Right ventricle myocardium inferior (tissue), 1 donor: ENCODE measurements around the gene HIPK2. TPM values are rescaled to one million over a fixed set of nuclear protein-coding genes. Genes with fewer than 3 reads are reported as not detected.

Source experiments
- ATAC-seq: fragments of 200-7000 bp; cut with Tn5 transposase; one replicate; pipeline ENCODE4 v1.9.1; 2020; ENCODE audit warnings: mild to moderate bottlenecking, moderate library complexity
- DNase-seq: peaks from one replicate; pipeline ENCODE4 v3.0.0; 2021; ENCODE audit errors: missing footprints
- intact Hi-C: fragments of 100-400 bp; cut with DNase I; formaldehyde crosslinking; loops from one replicate; pipeline ENCODE4 v1.11.0; 2022
- total RNA-seq: library from RNA; stranded (reverse); fragmentation: NEBNext Ultra II Directional; extraction: Animal tissue kit (Norgen Biotek cat#: 25700); gene quantifications from one replicate; pipeline ENCODE4 v1.2.1, GENCODE V29; 2021
- donor health status: DM: no; HTN: yes; CAD: no; lungs with severe emphysema.

HIPK2 gene
- total RNA-seq, 1 donor from 2014 or later, result 97.8 TPM

DNA sequence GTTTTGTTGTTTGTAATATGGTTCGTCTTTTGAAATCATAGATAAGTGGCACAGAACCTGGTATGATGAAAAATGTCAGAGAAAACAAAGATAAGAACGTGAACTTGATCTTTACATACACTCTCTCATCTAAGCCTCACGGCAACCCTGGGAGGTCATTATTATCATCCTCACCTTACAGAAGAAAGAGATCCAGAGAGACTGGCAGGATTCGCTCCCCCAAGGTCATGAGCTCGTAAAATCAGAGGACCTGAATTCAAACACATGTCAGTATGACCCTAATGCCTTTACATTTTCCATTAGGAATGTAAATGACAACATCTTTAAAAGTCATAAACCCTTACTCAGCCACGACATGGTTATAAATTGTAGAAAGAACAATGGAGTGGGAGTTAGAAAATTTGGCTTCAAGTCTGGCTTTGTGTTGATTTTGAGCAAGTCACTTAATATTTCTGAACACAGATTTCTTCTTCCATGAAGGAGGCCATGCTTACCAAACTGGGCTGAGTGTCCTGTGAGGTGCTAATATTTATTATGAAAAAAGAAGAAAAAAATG, 35.9 kb downstream of the HIPK2 start:
- intact Hi-C loops, result no loop called here
- no peak for ATAC-seq
- DNase-seq, result no peak

DNA sequence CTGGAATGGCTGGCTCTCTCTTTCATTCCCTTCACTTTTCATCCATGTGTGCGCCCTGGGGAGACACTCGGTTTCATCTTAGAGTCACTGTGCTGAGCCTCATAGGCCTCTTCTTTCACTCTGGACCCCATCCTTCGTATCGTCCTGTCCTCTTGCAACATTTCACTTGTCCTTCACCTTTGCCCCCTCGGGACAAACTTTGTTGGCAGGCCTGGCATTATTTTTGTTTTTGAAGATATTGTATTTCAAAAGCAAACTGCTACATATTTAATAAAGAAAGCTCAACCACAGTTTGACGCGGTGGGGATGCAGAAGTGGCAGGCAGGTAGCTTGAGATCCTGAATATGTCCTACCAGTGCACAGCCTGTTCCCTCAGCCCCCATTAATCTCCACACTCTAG, 36.6 kb downstream of the HIPK2 start:
- intact Hi-C loops, result no loop called here
- no peak for DNase-seq
- no peak for ATAC-seq

DNA sequence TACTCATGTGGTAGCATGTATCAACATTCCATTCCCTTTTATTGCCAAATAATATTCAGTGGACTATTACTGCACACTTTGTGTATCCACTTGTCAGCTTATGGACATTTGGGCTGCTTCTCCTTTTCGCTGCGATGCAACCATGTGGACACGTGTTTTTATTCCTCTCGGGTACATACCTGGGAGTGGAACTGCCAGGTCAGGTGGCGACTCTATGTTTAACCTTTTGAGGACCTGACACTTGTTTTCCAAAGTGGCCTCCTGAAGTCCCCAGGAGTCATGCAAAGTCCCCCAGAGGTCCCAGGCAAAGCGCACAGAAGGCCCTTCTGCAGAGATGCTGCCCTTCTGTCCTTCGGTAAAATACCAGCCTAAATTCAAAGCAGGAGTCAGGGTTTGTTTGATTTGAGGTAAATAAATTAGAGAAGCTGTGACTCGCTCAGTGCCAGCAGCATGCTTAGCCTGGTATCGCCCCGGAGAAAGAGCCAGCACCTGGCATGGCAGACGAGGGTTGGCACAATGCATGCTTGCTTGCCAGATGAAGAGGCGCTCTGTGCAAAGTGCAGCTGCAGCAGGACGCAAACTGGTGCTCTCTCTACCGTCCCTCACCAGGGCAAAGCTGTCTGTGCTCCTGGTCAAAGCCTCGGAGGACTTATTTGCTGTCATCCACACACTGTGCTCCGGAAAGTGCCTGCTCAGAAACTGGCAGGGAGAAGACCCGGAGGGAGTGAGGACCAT, 37.8 kb downstream of the HIPK2 start:
- intact Hi-C loops, result no loop called here
- ATAC-seq, result peak; percentile 53
- peak; percentile 73 for DNase-seq

DNA sequence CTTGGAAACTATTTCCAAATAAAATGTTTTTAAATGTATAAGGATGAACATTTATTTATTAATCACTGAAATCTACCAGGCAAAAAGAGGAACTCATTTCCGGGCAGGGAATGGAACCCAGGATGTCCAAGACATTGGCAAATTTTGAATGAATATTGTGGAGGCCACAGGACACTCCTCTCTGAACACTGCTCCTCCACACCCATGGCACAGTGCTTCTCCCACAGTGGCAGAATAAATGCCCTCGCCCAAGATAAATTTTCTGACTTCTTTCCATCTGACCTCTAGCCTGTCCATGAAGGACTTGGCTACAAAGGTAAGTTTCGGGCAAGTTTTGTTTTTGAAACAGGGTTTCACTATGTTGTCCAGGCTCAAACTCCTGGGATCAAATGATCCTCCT, 39.0 kb downstream of the HIPK2 start:
- no peak for ATAC-seq
- intact Hi-C loops, result no loop called here
- DNase-seq, result no peak

DNA sequence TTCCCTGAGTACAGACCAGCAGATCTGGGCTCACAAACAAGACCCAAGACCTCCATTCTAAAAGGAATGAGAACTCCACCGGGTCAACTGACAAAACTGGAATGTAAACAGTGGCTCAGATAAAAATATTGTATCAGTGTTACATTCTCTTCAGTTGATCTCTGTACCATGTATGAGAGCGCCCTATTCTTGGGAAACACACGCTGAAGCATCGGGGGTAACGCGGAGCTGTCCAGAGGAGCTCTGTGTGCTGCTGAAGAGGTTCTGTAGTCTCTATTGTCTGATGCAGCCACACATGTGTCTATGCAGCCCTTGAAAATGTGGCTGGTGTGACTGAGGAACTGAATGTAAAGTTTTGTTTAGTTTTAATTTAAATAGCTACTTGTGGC, 39.7 kb downstream of the HIPK2 start:
- DNase-seq (no peak), ATAC-seq (peak; percentile 32)
- intact Hi-C loops, result no loop called here

DNA sequence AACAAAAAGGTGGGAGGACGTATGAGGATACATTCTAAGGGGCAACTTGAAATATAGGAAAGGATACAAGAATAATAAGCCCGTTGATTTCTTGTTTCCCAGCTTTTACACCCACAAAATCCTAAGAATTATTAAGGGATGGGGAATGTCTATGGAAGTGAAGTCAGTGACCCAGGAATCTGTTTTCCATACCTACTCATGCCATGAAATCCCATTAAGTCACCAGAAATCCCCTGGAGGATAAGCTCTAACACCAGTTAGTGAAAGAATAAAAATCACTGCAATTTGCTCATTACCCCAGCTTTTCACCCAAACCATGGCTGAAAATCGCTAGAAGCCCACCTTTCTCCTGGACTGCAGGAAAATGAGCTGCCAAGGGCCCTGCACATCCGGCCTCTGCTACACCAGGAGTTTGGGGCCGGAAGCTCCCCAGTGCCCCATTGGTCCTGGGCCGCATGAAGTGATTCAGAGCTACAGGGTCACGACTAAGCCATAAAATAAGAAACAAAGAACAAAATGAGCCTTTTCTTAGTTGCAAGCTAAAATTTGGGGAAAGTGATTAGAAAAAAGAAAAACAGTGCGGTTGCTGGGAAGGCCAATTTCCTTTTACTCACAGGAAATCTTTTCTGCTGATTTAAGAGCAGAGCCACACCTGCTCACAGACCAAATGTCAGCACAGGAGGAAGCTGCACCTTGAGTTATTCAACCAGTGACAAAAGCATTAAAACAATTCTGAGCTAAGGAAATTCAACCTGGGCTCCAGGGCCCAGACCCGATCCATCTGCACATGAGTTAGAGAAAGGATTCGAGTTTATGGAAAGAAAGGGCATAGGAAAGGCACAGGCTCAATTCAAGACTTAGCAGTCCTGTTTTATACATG, 40.3 kb downstream of the HIPK2 start:
- intact Hi-C loops, result no loop called here
- ATAC-seq, result no peak

DNA sequence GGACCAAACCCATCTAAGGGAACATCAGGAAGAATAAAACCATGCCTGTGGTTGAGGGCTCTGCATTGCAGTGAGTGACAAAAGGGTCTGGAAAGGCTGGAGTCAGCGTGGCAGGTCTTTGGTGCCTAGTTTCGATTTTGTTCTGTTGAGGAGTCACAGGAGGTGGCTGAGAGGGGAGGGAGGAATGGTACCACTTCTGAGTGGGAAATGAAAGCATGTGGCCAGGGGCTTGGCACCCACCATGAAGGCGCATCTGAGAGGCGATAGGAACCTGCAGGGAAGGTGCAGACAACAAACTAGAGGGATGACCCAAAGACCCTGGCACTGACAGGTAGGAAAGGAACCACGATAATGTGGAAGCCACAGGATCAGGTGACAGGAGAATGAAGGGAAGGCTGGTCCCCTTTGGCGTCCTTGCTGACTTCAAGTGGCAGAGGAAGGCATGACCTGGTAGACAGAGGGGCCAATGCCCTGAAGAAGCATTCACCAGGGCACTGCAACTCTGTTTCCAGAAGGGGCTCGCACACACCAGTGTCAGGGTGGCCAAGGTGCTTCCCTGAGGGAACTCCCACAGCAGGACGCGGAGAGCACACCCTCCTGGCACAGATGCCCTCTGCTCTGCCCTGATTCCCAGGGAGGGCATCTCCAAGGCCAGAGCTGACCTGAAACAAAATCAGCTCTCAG, 41.7 kb downstream of the HIPK2 start:
- intact Hi-C loops, result no loop called here
- DNase-seq (no peak), ATAC-seq (no peak)

More for the DNA sequence above, 40.3 kb downstream of the HIPK2 start:
- no peak for DNase-seq

DNA sequence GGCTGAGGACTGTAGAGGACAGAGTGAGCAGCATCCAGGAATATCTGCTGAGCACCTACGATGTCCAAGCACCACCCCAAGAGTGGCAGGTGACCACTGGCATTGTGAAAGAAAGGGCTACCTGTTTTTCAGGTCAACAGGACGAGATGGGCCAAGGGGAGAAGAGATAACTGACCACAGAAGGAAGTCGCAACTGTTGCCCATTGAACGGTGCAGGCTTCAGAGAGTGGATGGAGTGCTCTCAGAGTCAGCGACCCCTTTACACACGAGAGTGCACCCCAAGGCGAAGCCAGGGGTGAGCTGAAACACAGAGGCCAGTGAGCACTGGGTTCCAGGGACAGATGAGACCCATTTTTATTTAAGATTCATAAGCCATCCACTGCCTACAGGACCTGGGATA, 42.3 kb downstream of the HIPK2 start:
- intact Hi-C loops, result no loop called here
- ATAC-seq, result no peak

DNA sequence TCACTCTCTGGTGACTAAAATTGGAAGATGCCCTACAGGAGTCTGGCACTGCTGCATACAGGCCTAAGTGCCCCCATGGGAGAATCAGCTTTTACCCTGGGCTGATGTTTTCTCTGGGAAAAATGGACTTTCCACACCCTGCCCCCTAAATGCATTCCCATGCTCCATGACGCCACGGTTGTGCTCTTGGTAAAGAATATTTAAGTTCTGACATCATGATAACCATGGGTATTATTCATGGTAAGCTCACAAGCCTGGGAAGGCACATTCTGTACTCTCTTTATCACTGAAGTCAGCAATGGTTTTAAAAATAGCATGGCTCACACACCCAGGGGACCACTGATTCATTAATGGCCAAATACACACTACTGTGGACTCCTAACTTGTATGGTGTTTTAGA, 43.4 kb downstream of the HIPK2 start:
- ATAC-seq, result peak; percentile 78
- no peak for DNase-seq
- intact Hi-C loops, result loop anchor here (5.0 kb wide), 2 partner anchors 43 to 87 kb away; partner anchors contain the start of gene HIPK2

More for the DNA sequence above, 42.3 kb downstream of the HIPK2 start:
- DNase-seq, result no peak

DNA sequence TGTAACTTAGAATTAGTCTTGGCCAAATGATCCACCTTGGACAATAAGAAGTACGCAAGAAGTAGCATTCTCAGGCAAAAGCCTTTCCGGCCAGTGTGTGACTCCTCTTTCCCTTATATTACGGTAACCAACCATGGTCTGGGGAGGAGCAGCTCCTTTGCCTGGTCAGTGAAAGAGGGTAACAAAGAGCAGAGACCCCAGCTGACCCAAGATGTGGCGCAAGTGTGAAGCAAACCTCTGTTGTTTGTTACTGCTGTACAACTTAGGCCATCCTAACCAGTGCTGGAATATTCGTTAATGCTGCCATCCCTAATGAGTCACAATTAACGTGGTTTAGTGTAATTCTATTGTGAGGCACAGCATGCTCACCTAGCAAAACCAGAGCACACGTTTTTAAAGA, 44.0 kb downstream of the HIPK2 start:
- ATAC-seq, result no peak

DNA sequence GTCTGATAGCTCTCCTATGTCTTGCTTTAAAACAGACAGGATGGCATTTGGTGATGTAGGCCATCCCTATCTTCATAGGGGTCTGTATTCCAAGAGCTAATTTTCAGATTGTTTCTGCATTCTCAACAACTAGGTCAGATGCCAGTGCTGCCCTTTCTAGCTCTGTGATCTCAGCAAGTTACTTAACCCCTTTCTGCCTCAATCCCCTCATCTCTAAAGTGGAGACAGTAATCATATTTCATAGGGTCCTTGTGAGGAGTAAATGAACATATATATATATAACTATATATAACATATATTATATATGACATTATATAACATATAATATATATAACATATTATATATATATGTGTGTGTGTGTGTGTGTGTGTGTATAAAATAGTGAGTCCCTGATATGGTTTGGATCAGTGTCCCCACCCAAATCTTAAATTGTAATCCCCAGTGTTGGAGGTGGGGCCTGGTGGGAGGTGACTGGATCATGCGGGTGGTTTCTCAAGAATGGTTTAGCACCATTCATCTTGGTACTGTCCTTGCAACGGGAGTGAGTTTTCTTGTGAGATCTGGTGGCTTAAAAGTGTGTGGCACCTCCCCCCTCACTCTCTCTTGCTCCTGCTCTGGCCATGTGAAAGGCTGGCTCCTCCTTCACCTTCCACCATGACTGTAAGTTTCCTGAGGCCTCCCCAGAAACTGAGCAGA, 45.2 kb downstream of the HIPK2 start:
- peak; percentile 4 for ATAC-seq
- intact Hi-C loops, result loop anchor here (2.0 to 5.0 kb wide), 3 partner anchors 45 to 85 kb away; partner anchors contain the start of gene HIPK2
- no peak for DNase-seq

More for the DNA sequence above, 44.0 kb downstream of the HIPK2 start:
- DNase-seq, result no peak
- intact Hi-C loops, result loop anchor here (2.0 to 5.0 kb wide), 3 partner anchors 44 to 86 kb away; partner anchors contain the start of gene HIPK2

DNA sequence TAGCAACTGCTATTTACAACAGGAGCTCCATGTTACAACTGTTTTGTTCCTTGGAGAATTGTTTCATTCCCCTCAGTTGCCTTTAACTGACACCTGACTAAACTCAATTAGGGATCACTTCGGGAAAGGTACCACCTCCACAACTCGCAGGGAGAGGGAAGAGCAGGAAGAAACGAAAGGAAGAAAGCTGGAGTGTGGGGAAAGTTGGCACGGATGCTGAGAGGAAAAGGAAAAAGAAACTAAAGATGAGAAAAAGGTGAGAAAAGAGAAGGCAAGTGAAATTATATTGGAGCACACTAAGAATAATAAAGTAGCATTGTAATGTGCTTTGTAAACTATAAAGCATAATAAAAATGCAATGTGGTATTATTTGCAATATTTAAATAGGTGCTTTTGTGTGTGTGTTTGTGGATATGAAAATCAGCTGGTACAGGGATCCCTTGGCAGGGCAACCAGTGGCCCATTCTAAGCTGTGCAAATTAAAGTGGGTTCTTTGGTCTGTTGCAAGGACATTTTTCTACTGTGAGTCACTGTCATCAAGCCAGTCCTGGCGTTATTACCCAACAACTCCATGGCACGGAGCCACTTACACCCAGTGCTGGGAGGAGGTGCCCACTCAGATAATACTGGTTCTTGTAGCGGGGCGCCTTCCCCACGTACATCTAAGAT, 45.9 kb downstream of the HIPK2 start:
- DNase-seq (peak; percentile 82), ATAC-seq (peak; percentile 77)
- intact Hi-C loops, result loop anchor here (2.0 to 5.0 kb wide), 3 partner anchors 45 to 85 kb away; partner anchors contain the start of gene HIPK2

DNA sequence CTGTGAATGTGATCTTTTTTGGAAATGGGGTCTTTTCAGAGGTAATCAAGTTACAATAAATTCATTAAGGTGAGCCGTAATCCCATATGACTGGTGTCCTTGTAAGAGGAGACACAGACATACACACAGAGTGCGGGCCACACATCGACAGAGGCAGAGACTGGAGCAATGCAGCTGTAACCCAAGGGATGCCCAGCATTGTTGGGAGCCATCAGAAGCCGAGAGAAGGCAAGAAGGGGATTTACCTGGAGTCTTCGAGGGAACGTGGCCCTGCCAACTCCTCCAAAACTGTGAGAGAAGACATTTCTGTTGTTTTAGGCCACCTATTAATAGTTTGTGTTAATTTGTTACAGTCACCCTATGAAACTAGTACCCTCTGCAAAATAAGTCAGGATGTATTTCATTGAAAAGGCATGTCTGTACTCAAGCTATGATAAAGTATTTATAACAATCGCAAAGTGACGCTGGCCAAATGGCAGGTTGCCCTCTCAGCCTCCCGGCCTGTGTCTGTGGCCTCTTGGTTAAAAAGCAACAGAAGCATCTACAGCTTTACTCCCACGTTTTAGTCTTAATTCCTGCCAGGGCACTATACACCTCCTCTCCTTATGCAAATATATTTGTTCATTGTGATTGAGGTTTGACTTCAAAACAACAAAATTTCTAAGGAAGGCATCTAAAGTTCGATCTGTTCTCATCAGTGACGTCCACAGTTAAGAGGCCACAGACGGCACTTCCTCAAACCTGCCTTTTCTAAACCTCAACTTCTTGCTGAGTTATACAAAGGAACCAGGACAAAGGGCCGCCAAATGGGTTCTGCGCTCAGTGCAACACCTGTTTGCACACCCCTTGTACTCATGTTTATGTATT, 46.8 kb downstream of the HIPK2 start:
- intact Hi-C loops, result loop anchor here (5.0 kb wide), 2 partner anchors 46 to 84 kb away; partner anchors contain the start of gene HIPK2
- no peak for DNase-seq
- ATAC-seq, result peak; percentile 28

DNA sequence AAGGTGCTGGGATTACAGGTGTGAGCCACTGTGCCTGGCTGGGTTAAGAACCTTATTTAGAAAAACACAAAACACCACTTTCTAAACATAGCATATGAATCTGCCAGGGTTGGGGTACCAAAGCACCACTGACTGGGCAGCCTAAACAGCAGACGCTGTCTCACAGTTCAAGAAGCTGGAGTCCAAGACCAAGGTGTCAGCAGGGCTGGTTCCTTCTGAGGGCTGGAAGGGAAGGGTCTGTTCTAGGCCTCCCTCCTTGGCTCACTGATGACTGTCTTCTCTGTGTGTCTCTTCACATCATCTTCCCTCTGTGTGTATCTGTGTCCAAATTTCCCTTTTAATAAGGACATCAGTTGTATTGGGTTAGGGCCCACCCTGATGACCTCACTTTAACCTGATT, 49.6 kb downstream of the HIPK2 start:
- intact Hi-C loops, result no loop called here
- DNase-seq (no peak), ATAC-seq (no peak)

DNA sequence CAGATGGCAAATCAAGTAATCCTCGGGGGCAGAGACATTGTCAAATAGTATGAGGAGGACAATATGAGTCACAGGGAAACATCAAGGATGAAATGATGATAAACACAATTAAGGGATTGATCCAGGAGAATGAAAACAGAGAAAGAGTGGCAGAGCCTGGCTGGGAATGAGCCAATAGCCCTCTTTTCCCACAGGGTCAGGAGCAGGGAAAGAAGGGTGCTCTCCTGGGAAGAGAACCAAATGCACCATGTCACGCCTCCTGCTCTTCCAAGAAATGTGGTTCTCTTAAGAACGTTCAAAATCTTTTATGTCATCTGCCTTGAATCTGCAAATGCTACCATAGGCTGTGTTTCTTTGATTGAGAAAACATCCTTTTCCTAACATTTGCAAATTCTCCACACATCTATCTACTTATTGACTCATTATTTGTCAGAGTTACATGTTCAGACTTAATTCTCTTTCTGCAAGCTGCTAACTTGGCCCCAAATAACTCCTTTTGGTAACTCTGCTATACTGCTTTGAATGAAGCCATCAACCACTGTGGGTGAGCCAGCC, 50.6 kb downstream of the HIPK2 start:
- DNase-seq (no peak), ATAC-seq (no peak)
- intact Hi-C loops, result no loop called here

DNA sequence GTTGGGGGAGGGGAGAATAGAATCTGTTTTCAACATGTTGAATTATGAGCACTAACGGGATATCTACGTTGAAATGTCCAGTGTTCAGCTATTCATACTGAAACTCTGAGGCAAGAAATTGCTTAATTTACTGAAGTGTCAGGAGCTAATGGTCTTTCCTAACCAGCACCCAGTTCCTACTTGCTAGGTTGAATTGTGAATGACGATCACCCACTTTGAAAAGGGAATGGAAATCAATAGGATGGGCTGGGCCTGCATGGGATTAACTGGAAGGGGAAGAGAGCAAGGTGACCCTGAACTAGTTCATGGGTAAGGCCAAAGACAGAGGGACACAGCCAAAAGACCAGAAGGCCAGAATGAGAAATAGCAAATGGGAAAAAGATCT, 51.3 kb downstream of the HIPK2 start:
- DNase-seq (no peak), ATAC-seq (no peak)
- intact Hi-C loops, result no loop called here
